ENCODE data around the gene OTUD4.
"Not testable (repeated sequence)": the region's sequence is repeated elsewhere in the genome, so short reads cannot be mapped to it uniquely, and the experiment has no call there.

Gene OTUD4, protein sequence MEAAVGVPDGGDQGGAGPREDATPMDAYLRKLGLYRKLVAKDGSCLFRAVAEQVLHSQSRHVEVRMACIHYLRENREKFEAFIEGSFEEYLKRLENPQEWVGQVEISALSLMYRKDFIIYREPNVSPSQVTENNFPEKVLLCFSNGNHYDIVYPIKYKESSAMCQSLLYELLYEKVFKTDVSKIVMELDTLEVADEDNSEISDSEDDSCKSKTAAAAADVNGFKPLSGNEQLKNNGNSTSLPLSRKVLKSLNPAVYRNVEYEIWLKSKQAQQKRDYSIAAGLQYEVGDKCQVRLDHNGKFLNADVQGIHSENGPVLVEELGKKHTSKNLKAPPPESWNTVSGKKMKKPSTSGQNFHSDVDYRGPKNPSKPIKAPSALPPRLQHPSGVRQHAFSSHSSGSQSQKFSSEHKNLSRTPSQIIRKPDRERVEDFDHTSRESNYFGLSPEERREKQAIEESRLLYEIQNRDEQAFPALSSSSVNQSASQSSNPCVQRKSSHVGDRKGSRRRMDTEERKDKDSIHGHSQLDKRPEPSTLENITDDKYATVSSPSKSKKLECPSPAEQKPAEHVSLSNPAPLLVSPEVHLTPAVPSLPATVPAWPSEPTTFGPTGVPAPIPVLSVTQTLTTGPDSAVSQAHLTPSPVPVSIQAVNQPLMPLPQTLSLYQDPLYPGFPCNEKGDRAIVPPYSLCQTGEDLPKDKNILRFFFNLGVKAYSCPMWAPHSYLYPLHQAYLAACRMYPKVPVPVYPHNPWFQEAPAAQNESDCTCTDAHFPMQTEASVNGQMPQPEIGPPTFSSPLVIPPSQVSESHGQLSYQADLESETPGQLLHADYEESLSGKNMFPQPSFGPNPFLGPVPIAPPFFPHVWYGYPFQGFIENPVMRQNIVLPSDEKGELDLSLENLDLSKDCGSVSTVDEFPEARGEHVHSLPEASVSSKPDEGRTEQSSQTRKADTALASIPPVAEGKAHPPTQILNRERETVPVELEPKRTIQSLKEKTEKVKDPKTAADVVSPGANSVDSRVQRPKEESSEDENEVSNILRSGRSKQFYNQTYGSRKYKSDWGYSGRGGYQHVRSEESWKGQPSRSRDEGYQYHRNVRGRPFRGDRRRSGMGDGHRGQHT

DNA sequence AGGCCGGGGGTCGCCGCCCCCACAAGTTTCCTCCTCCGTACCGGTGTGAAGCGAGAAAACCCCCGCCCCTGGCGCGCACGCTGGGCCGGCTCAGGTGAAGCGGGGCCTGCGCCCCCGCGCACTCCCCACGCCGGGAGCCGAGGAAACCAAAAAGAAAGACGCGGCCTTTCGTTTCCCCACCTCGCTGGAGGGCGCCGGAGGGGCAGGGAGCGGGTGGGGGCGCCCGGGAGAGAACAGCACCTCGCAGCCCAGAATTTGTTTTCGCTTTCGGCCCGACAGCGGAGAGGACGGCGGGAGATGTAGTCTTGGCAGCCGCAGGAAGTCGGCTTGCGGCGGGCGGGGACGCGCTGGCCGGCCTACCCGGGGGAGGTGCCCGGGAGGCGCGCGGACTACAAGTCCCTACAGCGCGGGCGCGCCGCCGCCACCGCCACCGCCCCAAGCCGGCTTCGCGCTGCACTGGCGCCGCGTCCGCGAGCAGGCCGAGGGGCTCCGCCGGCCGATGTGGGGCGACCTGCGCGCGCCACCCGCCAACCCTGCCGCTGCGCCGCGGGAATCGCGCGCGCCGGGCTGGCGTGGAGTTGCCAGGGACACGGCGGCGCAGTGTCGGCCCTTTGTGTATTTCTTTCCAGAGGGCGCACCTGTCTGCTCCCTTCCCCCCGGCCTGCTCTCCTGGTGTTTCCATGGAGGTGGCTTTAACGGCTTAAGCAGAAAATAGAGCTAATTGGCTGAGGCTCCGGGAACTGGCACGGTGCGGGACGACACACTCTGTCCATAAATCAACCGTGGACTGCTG lies at the start of gene OTUD4:
Gene OTUD4, minus strand, starts transcription at position 292 of the 793 bp plus-strand sequence. CDS start 616 bp downstream, outside the sequence.
- peak; percentile 96 for DNase-seq (ENCODE audit: low spot score)

DNA sequence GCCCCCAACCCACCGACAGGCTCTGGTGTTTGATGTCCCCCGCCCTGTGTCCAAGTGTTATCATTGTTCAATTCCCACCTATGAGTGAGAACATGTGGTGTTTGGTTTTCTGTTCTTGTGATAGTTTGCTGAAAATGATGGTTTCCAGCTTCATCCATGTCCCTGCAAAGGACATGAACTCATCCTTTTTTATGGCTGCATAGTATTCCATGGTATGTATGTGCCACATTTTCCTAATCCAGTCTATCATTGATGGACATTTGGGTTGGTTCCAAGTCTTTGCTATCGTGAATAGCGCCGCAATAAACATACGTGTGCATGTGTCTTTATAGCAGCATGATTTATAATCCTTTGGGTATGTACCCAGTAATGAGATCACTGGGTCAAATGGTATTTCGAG lies 42.8 kb upstream of the OTUD4 start:
- not testable (repeated sequence) for DNase-seq (ENCODE audit: low spot score)

DNA sequence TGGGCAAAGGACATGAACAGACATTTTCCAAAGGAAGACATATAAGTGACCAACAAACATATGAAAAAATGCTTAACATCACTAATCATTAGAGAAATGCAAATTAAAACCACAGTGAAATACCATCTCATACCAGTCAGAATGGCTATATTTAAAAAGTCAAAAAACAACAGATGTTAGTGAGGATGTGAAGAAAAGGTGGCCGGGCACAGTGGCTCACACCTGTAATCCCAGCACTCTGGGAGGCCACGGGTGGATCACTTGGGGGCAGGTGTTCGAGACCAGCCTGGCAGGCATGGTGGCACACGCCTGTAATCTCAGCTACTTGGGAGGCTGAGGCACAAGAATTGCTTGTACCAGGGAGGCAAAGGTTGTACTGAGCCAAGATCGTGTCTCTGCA lies 41.1 kb upstream of the OTUD4 start:
- DNase-seq (ENCODE audit: low spot score) = not testable (repeated sequence)

DNA sequence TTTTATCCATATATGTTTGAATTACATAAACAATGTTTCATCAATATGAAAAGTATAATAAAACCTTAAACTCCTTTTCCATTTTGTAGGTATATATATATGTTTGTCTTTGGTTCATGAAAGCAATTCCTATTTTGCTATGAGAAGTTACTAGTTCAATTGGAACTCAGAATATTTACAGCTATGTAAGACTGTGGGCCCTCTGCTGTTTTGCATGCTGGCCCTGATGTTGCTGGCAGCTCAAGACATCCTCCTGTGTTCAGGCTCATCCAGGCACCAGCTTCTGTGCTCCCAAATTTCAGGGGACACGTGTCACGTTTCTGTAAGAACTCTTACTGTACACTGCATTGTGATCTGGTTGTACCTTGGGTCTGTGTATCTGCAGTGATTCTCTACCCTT lies 38.7 kb upstream of the OTUD4 start:
- DNase-seq (ENCODE audit: low spot score) = no peak

DNA sequence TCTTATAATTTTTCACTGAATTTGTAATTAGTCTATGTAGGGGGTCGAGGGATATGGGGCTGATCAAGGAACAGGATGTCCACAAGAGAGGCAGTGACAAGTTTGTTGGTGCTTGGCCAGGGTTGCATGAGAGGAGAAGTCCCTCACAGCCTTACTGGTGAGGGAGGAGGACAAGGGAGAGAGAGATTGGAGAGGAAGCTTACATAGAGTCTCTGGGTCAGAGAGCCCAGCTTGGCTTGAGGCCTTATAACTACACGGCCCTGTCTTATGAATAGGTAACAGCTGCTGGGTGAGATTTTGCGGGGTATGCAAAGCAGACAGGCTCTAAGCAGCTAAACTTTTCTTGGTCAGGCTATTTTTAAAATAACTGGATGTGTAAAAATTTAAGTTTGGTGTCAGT lies 37.9 kb upstream of the OTUD4 start:
- DNase-seq (ENCODE audit: low spot score) = no peak

DNA sequence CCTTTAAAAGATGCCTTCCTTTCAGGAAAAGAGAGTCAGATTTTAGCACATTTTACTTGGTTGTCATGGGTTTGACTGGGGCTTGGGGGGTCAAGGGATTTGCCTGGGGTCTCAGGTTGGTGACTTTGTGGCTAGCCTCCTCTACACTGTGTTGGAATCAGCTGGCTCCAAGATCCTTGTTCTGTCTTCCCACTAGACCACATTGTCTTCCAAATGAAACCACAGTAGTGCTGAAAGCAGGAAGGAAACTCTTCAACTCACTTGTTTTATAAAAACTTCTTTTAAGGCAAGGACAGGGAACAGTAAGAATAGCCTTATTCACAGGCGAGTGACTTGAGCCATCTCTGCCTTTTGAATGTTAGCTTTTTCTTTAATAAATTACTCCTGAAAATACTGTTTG lies 37.0 kb upstream of the OTUD4 start:
- DNase-seq (ENCODE audit: low spot score) = no peak

DNA sequence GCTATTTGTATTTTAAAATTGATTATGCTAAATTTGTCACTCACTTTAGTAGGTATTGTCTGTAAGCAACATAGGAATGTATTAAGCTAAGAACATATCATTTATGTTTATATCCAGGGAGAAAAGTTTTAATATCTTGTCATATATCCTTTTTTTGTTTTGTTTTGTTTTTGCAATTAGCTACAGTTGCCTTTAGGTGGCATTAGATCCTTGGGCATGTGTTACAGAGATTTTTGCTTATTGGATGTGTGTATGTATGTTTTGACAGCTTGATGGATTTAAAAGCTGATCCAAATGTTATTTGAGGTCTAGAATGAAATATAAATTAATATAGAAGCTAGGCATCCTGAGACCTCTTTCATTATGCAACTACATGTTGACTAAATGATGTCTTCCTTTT lies 36.1 kb upstream of the OTUD4 start:
- DNase-seq (ENCODE audit: low spot score) = no peak

DNA sequence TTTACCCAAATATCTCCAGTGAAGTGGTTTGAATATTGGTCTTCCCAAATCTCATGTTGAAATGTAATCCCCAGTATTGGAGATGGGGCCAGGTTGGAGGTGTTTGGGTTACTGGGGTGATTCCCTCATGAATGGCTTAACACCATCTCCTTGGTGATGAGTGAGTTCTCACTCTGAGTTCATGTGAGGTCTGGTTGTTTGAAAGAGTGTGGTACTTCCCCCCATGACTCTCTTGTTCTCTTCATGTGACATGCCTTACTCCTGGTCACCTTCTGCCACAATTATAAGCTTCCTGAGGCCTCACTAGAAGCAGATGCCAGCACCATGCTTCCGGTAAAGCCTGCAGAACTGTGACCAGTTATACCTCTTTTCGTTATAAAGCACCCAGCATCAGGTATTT lies 32.9 kb upstream of the OTUD4 start:
- no peak for DNase-seq (ENCODE audit: low spot score)

DNA sequence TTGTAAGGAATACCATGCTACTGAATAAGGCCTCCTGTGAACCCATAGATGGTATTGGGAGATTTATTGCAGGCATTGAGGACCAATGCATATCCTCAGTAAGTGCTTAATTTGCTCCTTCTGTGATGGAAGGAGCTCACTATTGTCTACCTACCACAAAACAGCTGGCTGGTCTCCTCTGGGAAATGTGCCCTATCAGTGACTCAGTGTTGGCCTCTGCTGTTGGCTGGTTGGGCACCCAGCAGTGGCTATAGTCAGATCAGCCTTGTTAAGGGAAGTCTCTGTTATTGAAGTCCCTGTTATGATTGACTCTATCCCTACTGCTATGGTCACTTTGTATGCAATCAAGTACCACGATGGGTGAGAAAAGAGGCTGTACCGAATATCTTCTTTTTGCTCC lies 27.5 kb upstream of the OTUD4 start:
- no peak for DNase-seq (ENCODE audit: low spot score)

DNA sequence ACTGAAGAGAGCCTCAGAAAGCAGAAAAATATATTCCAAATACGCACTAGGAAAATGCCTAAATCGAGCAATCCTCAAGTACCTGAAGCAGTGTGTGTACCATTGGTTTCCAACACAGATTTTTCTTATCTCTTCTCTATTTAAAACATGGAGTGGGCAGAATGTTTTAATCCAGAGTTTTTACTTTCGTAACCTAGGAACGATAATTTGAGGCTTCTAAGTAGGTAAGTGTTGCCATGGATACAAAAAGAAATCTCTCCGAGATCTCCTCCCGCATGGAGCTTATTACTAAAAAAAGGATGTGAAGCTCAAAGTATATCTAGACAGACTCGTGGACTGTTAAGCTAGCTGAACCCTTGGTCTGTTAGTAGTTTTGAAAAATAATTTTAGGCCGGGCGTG lies 23.0 kb upstream of the OTUD4 start:
- DNase-seq (ENCODE audit: low spot score) = no peak

DNA sequence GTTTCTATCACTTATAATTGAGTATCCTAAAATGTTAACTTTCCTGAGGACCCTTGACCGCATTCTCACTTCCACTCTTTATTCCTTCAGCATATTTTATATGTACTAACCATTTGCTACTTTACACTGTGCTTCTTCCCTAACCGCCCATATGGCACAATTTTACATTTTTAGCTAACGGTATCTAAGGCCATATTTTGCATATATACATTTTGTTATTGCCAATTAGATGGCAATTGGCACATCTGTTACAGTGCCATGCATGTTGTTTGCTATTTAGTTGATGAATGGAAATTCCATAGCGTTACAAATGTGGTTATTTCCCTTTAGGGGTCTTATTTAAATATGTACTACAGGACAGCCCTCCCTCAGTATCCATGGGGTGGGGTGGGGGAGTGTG lies 20.0 kb upstream of the OTUD4 start:
- DNase-seq (ENCODE audit: low spot score) = no peak

DNA sequence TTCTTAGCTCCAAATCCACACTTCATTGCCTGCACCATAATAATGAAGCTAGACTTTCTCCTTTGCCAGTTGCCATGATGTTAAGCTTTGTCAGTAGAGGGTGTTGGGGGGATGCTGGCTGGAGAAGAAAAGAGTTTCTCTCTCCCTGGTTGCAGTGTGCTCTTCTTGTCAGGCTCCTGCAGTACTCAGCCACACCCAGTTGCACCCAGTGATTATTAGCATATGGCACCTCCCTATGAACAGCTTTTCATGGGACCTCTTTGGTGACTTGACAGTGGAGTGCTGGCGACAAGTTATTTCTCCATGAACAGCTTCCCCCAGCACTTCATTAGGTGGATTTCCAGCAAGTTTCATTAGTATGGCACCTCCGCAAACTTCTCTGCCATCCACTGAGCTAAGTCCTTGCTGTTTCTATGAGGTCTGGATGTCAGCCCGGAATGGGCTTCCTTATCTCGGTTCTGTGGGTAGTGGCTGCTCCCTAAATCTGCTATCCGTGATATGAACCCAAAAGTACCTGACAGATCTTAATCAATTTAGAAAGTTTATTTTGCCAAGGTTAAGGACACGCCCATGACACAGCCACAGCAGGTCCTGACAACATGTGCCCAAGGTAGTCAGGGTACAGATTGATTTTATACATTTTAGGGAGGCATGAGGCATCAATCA lies 18.8 kb upstream of the OTUD4 start:
- no peak for DNase-seq (ENCODE audit: low spot score)

DNA sequence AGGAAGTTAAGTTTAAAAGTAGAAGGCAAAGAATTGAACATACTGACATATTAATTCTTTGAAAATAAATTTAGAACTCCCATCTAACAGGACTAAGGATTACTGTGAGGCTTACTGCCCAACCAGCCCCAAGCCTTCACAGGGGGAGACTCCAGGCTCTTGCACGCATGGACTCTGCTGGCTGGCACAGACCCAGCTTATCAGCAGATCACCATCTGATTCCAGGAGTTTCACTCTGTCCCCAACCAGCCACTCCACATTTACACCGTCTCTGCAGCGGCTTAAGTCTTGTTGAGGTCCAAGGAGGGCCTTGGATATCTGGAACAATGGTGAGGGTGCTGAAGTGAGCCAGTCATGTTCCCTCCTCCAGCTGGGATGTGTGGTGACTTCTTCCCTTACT lies 16.4 kb upstream of the OTUD4 start:
- no peak for DNase-seq (ENCODE audit: low spot score)

DNA sequence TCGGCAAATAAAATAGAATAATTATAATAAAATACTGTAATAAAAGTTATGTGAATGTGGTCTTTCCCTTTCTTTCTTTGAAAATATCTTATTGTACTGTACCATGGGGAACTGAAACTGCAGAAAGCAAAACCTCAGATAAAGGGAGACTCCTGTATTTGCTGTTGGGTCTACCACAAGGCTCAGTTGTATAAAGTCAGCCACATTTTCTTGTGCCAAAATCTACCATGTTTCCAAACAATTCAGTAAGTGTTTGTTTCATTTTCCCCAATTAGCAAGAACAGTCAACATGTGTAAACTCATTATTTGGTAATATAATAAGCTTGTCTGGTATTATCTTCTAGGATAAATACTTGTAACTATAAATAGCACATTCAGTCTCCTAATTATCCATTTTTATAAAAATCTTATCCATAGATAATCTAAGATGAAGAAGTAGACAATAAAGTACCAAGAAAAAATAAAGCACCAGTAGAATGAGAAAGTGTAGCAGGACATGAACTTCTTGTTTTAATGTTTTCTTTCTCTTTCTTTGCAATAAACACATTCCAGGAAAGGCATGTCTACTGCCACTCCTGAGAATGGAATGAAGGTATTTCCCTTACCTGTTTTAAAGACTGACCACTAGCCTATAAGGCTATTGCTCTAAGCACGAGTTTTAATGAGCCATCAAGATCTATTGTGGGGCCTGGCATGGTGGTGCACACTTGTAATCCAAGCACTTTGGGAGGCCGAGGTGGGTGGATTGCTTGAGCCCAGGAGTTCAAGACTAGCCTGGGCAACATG lies 15.0 kb upstream of the OTUD4 start:
- DNase-seq (ENCODE audit: low spot score) = no peak

DNA sequence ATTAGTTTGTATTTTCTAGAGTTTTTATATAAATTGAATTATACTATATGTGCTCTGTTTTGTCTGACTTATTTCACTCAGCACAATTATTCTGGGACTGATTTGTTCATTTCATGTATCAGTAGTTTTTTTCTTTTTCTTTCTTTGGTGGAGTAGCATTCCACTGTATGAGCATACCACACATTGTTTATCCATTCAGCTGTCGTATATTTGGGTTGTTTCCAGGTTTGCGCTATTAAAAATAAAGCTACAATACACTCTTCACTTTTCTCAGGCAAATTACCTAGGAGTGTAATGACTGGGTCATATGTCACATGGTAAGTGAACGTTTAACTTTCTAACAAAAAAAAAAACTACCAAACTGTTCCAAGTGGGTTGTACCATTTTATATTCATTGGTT lies 9.6 kb upstream of the OTUD4 start:
- no peak for DNase-seq (ENCODE audit: low spot score)

DNA sequence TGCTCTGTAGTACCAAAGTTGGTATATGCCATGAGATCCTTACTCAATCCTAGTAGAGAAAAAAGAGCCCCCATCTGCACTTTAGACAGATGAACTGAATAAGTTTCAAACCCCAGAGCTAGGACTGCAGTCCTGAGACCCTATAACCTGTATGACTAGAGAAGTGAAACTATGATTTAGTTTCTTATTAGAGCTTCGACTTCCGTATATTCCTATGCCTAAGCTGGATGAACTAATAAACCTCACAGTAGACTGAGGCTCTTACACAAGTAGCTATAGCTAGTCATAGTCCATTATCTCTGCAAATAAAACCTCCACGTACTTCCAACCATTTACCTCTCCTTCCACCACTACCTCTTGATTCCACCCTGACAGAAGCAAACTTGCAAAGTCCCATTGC lies 6.3 kb upstream of the OTUD4 start:
- DNase-seq (ENCODE audit: low spot score) = no peak

DNA sequence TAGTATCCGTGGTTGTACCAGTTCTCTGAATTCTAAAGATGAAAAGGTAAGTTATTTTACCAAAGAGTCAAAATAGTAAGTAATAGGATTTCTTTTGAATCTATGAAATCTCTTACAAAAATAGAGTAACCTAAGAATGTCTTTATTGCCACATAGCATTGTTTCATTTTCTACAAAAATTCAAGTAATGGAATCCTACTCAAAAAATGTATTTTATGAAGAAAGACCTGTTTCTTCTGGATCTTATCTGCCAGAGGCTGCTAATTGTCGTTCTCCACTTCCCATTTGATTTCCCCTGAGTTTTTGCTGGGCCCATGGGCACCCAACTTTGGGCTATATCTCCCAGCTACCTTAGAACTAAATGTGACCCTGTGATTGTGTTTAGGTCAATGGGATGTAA lies 3.2 kb upstream of the OTUD4 start:
- DNase-seq (ENCODE audit: low spot score) = no peak

DNA sequence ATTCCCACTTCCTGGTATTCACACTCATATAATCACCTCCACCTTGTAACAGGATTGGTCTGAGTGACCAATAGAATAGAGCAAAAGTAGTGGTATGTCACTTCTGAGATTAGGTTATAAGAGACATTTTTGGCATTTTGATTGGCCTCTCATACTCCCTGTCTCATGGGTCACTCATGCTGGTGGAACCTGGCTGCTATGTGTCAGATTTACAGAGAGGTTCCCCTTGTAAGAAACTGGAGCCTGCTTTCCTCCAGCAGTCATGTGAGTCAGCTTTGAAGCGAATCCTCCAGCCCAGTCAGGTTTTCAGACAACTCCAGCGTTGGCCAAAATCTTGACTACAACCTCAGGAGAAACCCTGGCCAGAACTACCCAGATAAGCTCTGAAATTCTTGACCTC lies 2.6 kb upstream of the OTUD4 start:
- no peak for DNase-seq (ENCODE audit: low spot score)

DNA sequence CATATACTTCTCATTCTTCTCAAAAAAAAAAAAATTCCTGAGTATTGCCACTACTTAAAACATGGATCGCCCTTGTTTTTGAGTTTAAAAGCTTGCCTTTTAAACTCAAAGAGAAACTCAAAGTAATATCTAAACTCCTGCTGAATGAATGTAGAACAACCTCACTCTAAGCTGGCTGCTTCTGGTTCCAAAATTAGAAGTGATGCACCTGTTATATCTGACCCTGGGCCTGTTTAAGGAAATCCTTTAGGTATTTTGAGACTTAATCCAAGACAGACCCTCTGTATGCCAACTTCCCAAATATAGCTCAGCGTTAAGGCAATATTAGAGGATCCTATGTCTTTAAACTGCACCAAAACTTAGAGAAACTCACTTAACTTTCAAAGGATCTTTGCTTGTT lies 1.8 kb upstream of the OTUD4 start:
- no peak for DNase-seq (ENCODE audit: low spot score)

DNA sequence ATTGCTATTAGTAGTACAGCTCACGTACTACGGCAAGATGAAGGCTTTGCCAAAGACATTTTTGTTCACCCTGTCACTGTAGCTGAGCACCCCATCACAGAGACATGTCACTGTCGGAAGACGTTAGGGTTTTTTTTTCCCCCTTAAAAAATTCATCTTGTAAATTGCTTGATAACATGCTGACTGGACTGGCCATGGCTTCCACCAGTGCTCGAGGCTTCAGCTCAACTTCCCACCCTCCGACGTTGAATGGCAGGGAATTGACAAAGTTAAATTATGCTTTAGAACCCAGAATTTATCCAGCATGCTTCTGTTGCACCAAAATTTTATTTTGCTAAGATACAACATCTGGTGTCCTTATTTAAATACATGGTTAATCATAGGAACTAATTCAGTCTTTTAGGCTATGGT lies 707 bp upstream of the OTUD4 start:
- DNase-seq (ENCODE audit: low spot score) = no peak

DNA sequence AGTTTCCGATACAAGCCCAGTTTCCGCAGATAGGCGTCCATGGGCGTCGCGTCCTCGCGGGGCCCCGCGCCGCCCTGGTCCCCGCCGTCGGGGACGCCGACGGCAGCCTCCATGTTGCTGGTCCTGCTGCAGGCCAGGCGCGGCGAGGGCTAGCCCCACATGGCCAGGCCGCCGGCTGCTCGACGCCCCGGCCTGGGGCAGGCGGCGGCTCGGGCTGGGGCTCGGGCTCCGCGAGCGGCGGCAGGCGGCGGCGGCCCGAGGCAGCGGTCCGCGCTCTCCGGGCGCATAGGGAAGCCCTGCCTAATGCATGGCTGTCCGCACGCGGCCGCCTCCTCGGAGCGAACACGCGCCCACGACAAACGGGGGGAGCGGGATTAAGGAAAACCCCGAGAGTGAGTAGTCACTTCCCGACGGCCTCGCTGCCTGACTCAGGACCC lies 510 bp downstream of the OTUD4 start:
- not testable (repeated sequence) for DNase-seq (ENCODE audit: low spot score)

Data from globus pallidus (tissue), 1 donor.